K562 (cell line): Measurements from ENCODE around the gene CAMK1D. TPM values are rescaled to one million over a fixed set of nuclear protein-coding genes. Genes with fewer than 3 reads are reported as not detected.

Experiments
- ATAC-seq: fragments of 200-7000 bp; cut with Tn5 transposase; 3 replicates; pipeline ENCODE4 v1.9.1; 2020; ENCODE audit warnings: moderate library complexity
- BruUV-seq: library from RNA; stranded (reverse); fragments of 400-500 nt; replicated peaks from 2 replicates; lab custom pipeline; 2021; lab: Mats Ljungman, UMichigan
- CTCF ChIA-PET: fragments of 300-600 bp; formaldehyde crosslinking; extraction: SDS; loops from one replicate; lab custom pipeline; 2021; ENCODE audit warnings: low intra/inter-chr PET ratio; lab: Yijun Ruan, JAX
- POLR2A ChIA-PET: fragments of 300-600, 350-650 bp; sonication (Branson Sonifier 250); formaldehyde crosslinking; extraction: SDS; loops from one replicate; lab custom pipeline; 2021; ENCODE audit warnings: antibody characterized with exemption, inconsistent platforms; lab: Yijun Ruan, JAX
- DNase-seq, 4 experiments: peaks; one replicate each; pipeline versions ENCODE4 v3.0.0 to v3.0.0-alpha.2; 2011 to 2018; ENCODE audit warnings: low spot score in 3 of 4, mixed read lengths in 3 of 4; ENCODE audit errors: extremely low read depth in 1 of 4
- FAIRE-seq: peaks from 2 replicates; lab custom pipeline; 2011; peaks lifted over from hg19 to GRCh38; lab: Jason Lieb, UNC
- H2AFZ ChIP-seq: 2 replicates; pipeline ENCODE4 v1.6.0; 2011; ENCODE audit warnings: low read depth, low read length, control low read depth, inconsistent platforms
- H3K27ac ChIP-seq: fragments of 200-600 bp; 3 replicates; pipeline ENCODE4 v1.8.0; 2011; ENCODE audit warnings: low read depth, mild to moderate bottlenecking, control low read depth, inconsistent platforms, low read length, moderate library complexity, mixed read lengths; ENCODE audit errors: extremely low read depth
- H3K27me3 ChIP-seq, 2 experiments: fragments of 300-600 bp in 1 of 2; 2 replicates in 1 of 2; 3 replicates in 1 of 2; pipeline versions ENCODE4 v1.6.0 to v1.8.0; 2011; ENCODE audit warnings: inconsistent platforms in 2 of 2, low read length in 2 of 2, mild to moderate bottlenecking in 1 of 2, mixed read lengths in 1 of 2, moderate library complexity in 1 of 2; ENCODE audit not compliant: control insufficient read depth in 2 of 2, insufficient read depth in 2 of 2
- H3K36me3 ChIP-seq: fragments of 300-600 bp; 3 replicates; pipeline ENCODE4 v1.8.0; 2011; ENCODE audit warnings: mild to moderate bottlenecking, low read length, inconsistent platforms; ENCODE audit not compliant: control insufficient read depth, insufficient read depth
- H3K4me1 ChIP-seq, 2 experiments: fragments of 200-600 bp in 1 of 2; replicated peaks in 1 of 2; 2 replicates in 1 of 2; 3 replicates in 1 of 2; pipeline versions ENCODE4 v1.5.1 to v1.8.0; 2011; ENCODE audit warnings: inconsistent platforms in 2 of 2, low read length in 2 of 2, mild to moderate bottlenecking in 1 of 2, mixed read lengths in 1 of 2, moderate library complexity in 1 of 2; ENCODE audit not compliant: control insufficient read depth in 2 of 2, insufficient read depth in 2 of 2
- H3K4me2 ChIP-seq: 2 replicates; pipeline ENCODE4 v1.6.1; 2011; ENCODE audit warnings: low read length, control low read depth, inconsistent platforms, mixed read lengths; ENCODE audit not compliant: insufficient read depth
- H3K4me3 ChIP-seq: fragments of 200-600 bp; sonication (generic), shearing (Covaris generic); 2 replicates; pipeline ENCODE4 v1.5.1; 2016; ENCODE audit warnings: control low read depth, inconsistent platforms
- H3K79me2 ChIP-seq: fragments of 200-600 bp; 3 replicates; pipeline ENCODE4 v1.8.0; 2011; ENCODE audit warnings: low read length, inconsistent platforms; ENCODE audit not compliant: control insufficient read depth, insufficient read depth
- H3K9ac ChIP-seq, 2 experiments: 2 replicates each; pipeline versions ENCODE4 v1.6.0 to v1.6.1; 2011; ENCODE audit warnings: low read depth in 2 of 2, low read length in 2 of 2, control low read depth in 1 of 2, inconsistent platforms in 1 of 2, mild to moderate bottlenecking in 1 of 2, mixed read lengths in 1 of 2; ENCODE audit not compliant: insufficient read depth in 1 of 2
- H3K9me1 ChIP-seq: one replicate; pipeline ENCODE4 v1.6.0; 2011; ENCODE audit warnings: inconsistent platforms, mild to moderate bottlenecking, low read length, moderate library complexity; ENCODE audit not compliant: control insufficient read depth, insufficient read depth
- H3K9me3 ChIP-seq: replicated peaks from 2 replicates; pipeline ENCODE4 v1.5.1; 2011; ENCODE audit warnings: low read depth, low read length, inconsistent platforms; ENCODE audit not compliant: control insufficient read depth, insufficient read depth
- H4K20me1 ChIP-seq: replicated peaks from 2 replicates; pipeline ENCODE4 v1.6.1; 2011; ENCODE audit warnings: low read length, inconsistent platforms, mixed read lengths; ENCODE audit not compliant: control insufficient read depth, insufficient read depth
- CBFA2T2 ChIP-seq: fragments of 450-650 bp; conservative IDR thresholded peaks from 2 replicates; pipeline ENCODE4 v1.6.1; 2017; ENCODE audit warnings: mild to moderate bottlenecking
- CBX1 ChIP-seq: sonication (generic); IDR thresholded peaks from 2 replicates; pipeline ENCODE4 v1.6.1; 2016; ENCODE audit warnings: antibody characterized with exemption, low read depth, mild to moderate bottlenecking
- CSDE1 ChIP-seq, 2 experiments: fragments of 450-650 bp; IDR thresholded peaks; 2 replicates each; pipeline ENCODE4 v1.6.1; 2016; ENCODE audit warnings: mild to moderate bottlenecking in 1 of 2
- NFATC3 ChIP-seq: fragments of 450-650 bp; IDR thresholded peaks from 2 replicates; pipeline ENCODE4 v1.6.1; 2017; ENCODE audit warnings: mild to moderate bottlenecking
- NFIX ChIP-seq: fragments of 250-450 bp; sonication (Bioruptor Pico); IDR thresholded peaks from 2 replicates; pipeline ENCODE4 v1.4.0; 2020; ENCODE audit warnings: low read depth, mild to moderate bottlenecking, moderate library complexity
- POLR2B ChIP-seq: fragments of 450-650 bp; IDR thresholded peaks from 2 replicates; pipeline ENCODE4 v1.6.1; 2018; ENCODE audit warnings: low read depth; ENCODE audit not compliant: partially characterized antibody
- PTRF ChIP-seq: fragments of 450-650 bp; IDR thresholded peaks from 2 replicates; pipeline ENCODE4 v1.6.1; 2016; ENCODE audit warnings: mild to moderate bottlenecking, missing genetic modification characterization, missing compliant biosample characterization
- SMARCA4 ChIP-seq: fragments of 450-650 bp; IDR thresholded peaks from 2 replicates; pipeline ENCODE4 v1.6.1; 2016
- SRF ChIP-seq, 2 experiments: fragments of 250-450, 450-650 bp in 1 of 2; sonication (Bioruptor Pico) in 1 of 2; sonication (generic) in 1 of 2; formaldehyde crosslinking; IDR thresholded peaks; 2 replicates each; pipeline versions ENCODE4 v1.5.0 to v1.5.1; 2020 to 2022; ENCODE audit warnings: mild to moderate bottlenecking in 1 of 2, missing genetic modification reagents in 1 of 2
- STAT6 ChIP-seq: sonication (generic); formaldehyde crosslinking; IDR thresholded peaks from 2 replicates; pipeline ENCODE4 v1.8.1; 2023; ENCODE audit warnings: mild to moderate bottlenecking, missing genetic modification reagents
- USF2 ChIP-seq: sonication (generic); formaldehyde crosslinking; IDR thresholded peaks from 2 replicates; pipeline ENCODE4 v1.5.0; 2020; ENCODE audit warnings: missing genetic modification reagents
- WHSC1 ChIP-seq: IDR thresholded peaks from one replicate; pipeline ENCODE4 v1.6.1; 2012; ENCODE audit warnings: low read length, control low read depth, inconsistent platforms
- ZNF717 ChIP-seq: fragments of 250-450 bp; sonication (Bioruptor Pico); IDR thresholded peaks from 2 replicates; pipeline ENCODE4 v1.5.0; 2021
- WGBS: fragments of 100-300 bp; shearing (Covaris generic); methylation state at CpG from one replicate; pipeline ENCODE4 v1.1.6; 2016; ENCODE audit warnings: low coverage, mixed read lengths; ENCODE audit not compliant: insufficient coverage; ENCODE audit errors: missing lambda C conversion rate; 5-methylcytosine and 5-hydroxymethylcytosine counted together
- in situ Hi-C: fragments of 300-500 bp; cut with MboI; formaldehyde crosslinking; loops from 4 replicates; pipeline ENCODE4 v1.15.0; 2018; ENCODE audit warnings: inconsistent platforms, mixed read lengths
- intact Hi-C: fragments of 100-400 bp; cut with micrococcal nuclease; formaldehyde crosslinking; loops from 2 replicates; pipeline ENCODE4 v1.14.2; 2022
- polyA plus RNA-seq, 8 experiments: library from polyadenylated mRNA; depleted of rRNA in 4 of 8; stranded (reverse) in 5 of 8; unstranded in 3 of 8; fragments of >200 nt; fragmentation: Nextera tagmentation in 2 of 8; fragmentation: Illumina TruSeq in 1 of 8; extraction: Ambion mirVana in 2 of 8; extraction: Trizol in 1 of 8; gene quantifications; 2 replicates each; pipeline versions ENCODE4 v1.2.1 to v1.2.3, GENCODE V29; 2011 to 2014; ENCODE audit warnings: inconsistent platforms in 1 of 8, missing spikeins in 1 of 8
- total RNA-seq, 7 experiments: library from RNA; depleted of rRNA in 6 of 7; stranded (reverse); fragments of >200 nt in 6 of 7; fragmentation: Illumina TruSeq in 2 of 7; extraction: Trizol in 2 of 7; gene quantifications; 2 replicates each; pipeline versions ENCODE4 v1.2.1 to v1.2.3, GENCODE V29; 2011 to 2021; ENCODE audit warnings: low replicate concordance in 1 of 7

Gene CAMK1D
- total and polyA plus RNA-seq, 9 of the 15 experiments (the other 6 are each of a cell fraction or from before 2014, with no cell fraction given) = 0.12 to 0.24 (median 0.20) TPM; not detected in 5

GRCh38 chr10:12595936-12596576 lies 246.7 kb downstream of the CAMK1D start:
- Histone ChIP-seq H3K4me2 (no peak overlapping the region), H3K4me3 (no peak overlapping the region), H3K4me1 (no peaks in the 10 kb centered on the region), H3K9ac (no peak overlapping the region), H3K9me3 (no peaks in the 10 kb centered on the region), H4K20me1 (no peaks in the 10 kb centered on the region; the same call in 1 of the 2 replicates), H3K9me1 (no peaks in the 10 kb centered on the region), H3K27ac (no peak overlapping the region), H3K36me3 (no peaks in the 10 kb centered on the region), H2AFZ (no peak overlapping the region), H3K27me3 (peaks cover 8 to 24% of the 10 kb centered on the region in 2 experiments; a peak in 4 of 5 replicates), H3K79me2 (no peaks in the 10 kb centered on the region)
- CTCF ChIA-PET = interaction anchor here (0.7 kb wide), 1 partner anchor 21 kb away, joined by 3 read pairs; no protein-coding TSS in a partner anchor
- BruUV-seq = no TSS peak
- intact Hi-C loops (no loop called here), in situ Hi-C loops (no loop called here)
- no peak for DNase-seq
- FAIRE-seq = no peak
- no peak for ATAC-seq
- TF ChIP-seq CBFA2T2 (no peak), NFIX (CRISPR knock-in tag) (no peak), SRF (CRISPR knock-in tag; IDR thresholded peaks at IDR 0.05) (peak in 1 of 2 experiments; percentile 90; a peak in 2 of 4 replicates)
- TF ChIP-seq, all 486 proteins: peak for 1
- 0% methylated on average over 2 of the region's 2 CpGs for WGBS
- POLR2A ChIA-PET = interaction anchor here (0.9 to 1.4 kb wide), 2 partner anchors 11 to 16 kb away, joined by 4 read pairs; no protein-coding TSS in a partner anchor

GRCh38 chr10:12597176-12597575 lies 247.8 kb downstream of the CAMK1D start:
- DNase-seq = no peak
- no peak overlapping the region for H2AFZ ChIP-seq
- no peaks in the 10 kb centered on the region for H3K79me2 ChIP-seq
- H3K27ac ChIP-seq = no peak overlapping the region
- no peaks in the 10 kb centered on the region for H3K9me3 ChIP-seq
- H3K4me3 ChIP-seq = no peak overlapping the region
- H3K9ac ChIP-seq = no peak overlapping the region
- FAIRE-seq = no peak
- H3K27me3 ChIP-seq = peaks cover 8 to 15% of the 10 kb centered on the region in 2 experiments; a peak in 4 of 5 replicates
- no peaks in the 10 kb centered on the region for H3K4me1 ChIP-seq
- ATAC-seq = no peak
- H4K20me1 ChIP-seq = no peaks in the 10 kb centered on the region; the same call in 1 of the 2 replicates
- in situ Hi-C loops (no loop called here), intact Hi-C loops (no loop called here)
- ChIA-PET CTCF (no interaction called here), POLR2A (interaction anchor here (0.6 to 1.4 kb wide), 2 partner anchors 17 to 243 kb away, joined by 3 to 4 read pairs; no protein-coding TSS in a partner anchor)
- BruUV-seq = no TSS peak
- WGBS = 3% methylated on average over 6 of the region's 6 CpGs
- H3K4me2 ChIP-seq = no peak overlapping the region
- H3K9me1 ChIP-seq = no peaks in the 10 kb centered on the region
- no peaks in the 10 kb centered on the region for H3K36me3 ChIP-seq
- no peak for TF ChIP-seq WHSC1
- TF ChIP-seq STAT6 = no peak
- no peak for TF ChIP-seq CSDE1 (IDR thresholded peaks at IDR 0.05)
- no peak for TF ChIP-seq USF2 (CRISPR knock-in tag)
- no peak for TF ChIP-seq ZNF717 (CRISPR knock-in tag)
- no peak for TF ChIP-seq NFATC3
- TF ChIP-seq PTRF (tag) = no peak
- TF ChIP-seq CBX1 = no peak
- no peak for TF ChIP-seq POLR2B
- TF ChIP-seq SMARCA4 = no peak
